Activated B cell treated with CpG ODN at 0.5 μM for 24 hours (primary cell): ENCODE measurements around the gene JAZF1. TPM values are rescaled to one million over a fixed set of nuclear protein-coding genes. Genes with fewer than 3 reads are reported as not detected.

Source experiments
- ATAC-seq: fragments of 200-7000 bp; cut with Tn5 transposase; one replicate; pipeline ENCODE4 v1.10.0; 2021; ENCODE audit warnings: low read depth, mild to moderate bottlenecking, moderate library complexity
- CTCF ChIA-PET: fragments of 350-600 bp; sonication (Branson Sonifier 250); formaldehyde crosslinking; loops from one replicate; lab custom pipeline; 2021; ENCODE audit warnings: antibody characterized with exemption; lab: Charles Lee
- POLR2A ChIA-PET: fragments of 350-600 bp; sonication (Branson Sonifier 250); formaldehyde crosslinking; loops from one replicate; lab custom pipeline; 2021; ENCODE audit warnings: antibody characterized with exemption; lab: Charles Lee
- DNase-seq: peaks from one replicate; pipeline ENCODE4 v3.0.0; 2022
- H3K27ac Mint-ChIP-seq: one replicate; pipeline ENCODE4 v1.8.0; 2020; ENCODE audit warnings: mixed read lengths
- H3K27me3 Mint-ChIP-seq: one replicate; pipeline ENCODE4 v1.8.0; 2021; ENCODE audit warnings: mixed read lengths
- H3K36me3 Mint-ChIP-seq: one replicate; pipeline ENCODE4 v1.8.0; 2021; ENCODE audit warnings: low read depth, mixed read lengths
- H3K4me1 Mint-ChIP-seq: one replicate; pipeline ENCODE4 v1.8.0; 2021; ENCODE audit warnings: mixed read lengths
- H3K4me3 Mint-ChIP-seq: one replicate; pipeline ENCODE4 v1.8.0; 2020; ENCODE audit warnings: mild to moderate bottlenecking, mixed read lengths
- H3K9me3 Mint-ChIP-seq: one replicate; pipeline ENCODE4 v1.8.0; 2020; ENCODE audit warnings: mixed read lengths
- intact Hi-C: fragments of 100-400 bp; cut with micrococcal nuclease; formaldehyde crosslinking; loops from one replicate; pipeline ENCODE4 v1.15.1; 2024
- total RNA-seq: library from RNA; stranded (reverse); gene quantifications from 2 replicates; pipeline ENCODE4 v1.2.3, GENCODE V29; 2022
- TF ChIP-seq, protein P1 (sequence below): fragments of 200-600 bp; IDR thresholded peaks from one replicate; pipeline ENCODE4 v1.8.0; 2022; ENCODE audit warnings: antibody characterized with exemption, mild to moderate bottlenecking

The JAZF1 gene
- total RNA-seq, 1 donor from 2014 or later = 54.8 TPM

DNA sequence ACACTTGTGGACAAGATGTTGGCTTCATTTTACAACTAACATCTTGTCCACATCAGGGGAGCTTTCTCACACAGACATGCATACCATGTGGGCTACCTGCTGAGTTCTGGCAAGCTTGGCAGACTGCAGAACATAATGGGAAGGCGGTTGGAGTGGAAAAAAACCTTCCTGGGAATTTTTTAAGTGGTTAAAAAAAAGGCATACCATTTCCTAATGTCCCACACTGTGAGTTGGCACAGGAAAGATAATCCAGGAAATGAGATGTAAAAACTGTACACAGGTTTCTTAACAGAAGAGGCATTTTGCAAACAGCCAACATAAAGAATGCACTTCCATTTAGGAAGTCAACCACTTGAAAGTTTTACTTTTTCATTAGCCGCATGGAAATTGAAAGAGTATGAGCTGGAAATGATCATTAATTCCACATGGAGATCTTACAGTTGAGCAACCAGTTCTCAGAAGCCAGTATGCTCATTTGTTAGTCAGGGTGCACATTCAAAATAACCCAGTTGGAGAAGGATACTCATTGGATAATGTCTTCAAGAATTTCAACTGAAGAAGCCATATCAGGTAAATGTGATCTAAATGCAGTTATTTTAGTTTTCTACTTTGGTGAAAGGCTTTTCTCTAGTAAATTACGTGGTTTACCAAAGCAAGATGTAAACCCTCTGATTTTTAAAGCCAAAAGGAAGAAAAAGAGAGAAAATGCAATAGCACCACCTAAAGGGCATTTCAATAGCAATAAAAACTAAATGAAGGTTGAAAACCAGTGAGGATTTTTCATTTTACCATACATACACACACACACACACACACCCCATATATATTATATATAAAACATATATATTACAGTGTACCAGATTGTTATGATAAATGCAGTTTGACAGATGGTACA lies 246.7 kb downstream of the JAZF1 start:
- no peak for DNase-seq
- Mint-ChIP-seq H3K4me3 (no peak overlapping the region), H3K9me3 (no peaks in the 10 kb centered on the region), H3K27me3 (no peaks in the 10 kb centered on the region), H3K27ac (no peak overlapping the region), H3K36me3 (peaks cover 20% of the 10 kb centered on the region), H3K4me1 (no peaks in the 10 kb centered on the region)
- intact Hi-C loops = no loop called here
- ChIA-PET POLR2A (no interaction called here), CTCF (interaction anchor here (1.3 to 2.0 kb wide), 2 partner anchors 14 to 738 kb away, joined by 4 to 6 read pairs; no protein-coding TSS in a partner anchor)
- no peak for ATAC-seq
- TF ChIP-seq, protein P1, sequence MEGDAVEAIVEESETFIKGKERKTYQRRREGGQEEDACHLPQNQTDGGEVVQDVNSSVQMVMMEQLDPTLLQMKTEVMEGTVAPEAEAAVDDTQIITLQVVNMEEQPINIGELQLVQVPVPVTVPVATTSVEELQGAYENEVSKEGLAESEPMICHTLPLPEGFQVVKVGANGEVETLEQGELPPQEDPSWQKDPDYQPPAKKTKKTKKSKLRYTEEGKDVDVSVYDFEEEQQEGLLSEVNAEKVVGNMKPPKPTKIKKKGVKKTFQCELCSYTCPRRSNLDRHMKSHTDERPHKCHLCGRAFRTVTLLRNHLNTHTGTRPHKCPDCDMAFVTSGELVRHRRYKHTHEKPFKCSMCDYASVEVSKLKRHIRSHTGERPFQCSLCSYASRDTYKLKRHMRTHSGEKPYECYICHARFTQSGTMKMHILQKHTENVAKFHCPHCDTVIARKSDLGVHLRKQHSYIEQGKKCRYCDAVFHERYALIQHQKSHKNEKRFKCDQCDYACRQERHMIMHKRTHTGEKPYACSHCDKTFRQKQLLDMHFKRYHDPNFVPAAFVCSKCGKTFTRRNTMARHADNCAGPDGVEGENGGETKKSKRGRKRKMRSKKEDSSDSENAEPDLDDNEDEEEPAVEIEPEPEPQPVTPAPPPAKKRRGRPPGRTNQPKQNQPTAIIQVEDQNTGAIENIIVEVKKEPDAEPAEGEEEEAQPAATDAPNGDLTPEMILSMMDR = no peak

DNA sequence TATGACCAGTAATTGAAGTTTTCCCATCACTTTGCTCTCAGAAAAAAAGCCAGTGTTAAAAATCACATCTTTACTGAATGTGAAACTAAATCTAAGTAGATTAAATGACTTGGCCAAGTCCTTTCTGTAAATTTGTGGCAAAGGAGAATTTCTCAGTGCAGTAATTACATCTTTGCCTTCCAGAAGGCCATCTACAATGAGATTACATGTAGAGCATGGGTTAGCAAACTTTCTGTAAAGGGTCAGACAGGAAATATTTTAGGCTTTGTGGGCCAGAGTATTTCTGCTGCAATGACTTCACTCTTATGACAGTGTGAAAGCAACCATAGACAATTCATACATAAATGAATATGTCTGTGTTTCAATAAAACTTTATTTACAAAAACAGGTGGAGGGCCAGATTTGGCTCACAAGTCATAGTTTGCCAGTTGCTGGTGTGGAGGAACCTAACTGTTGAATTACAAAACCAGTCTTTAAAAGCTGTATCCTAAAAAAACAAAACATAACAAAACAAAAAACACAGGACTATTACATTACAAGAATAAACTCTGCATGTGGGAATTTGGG lies 249.6 kb downstream of the JAZF1 start:
- H3K9me3 Mint-ChIP-seq = no peaks in the 10 kb centered on the region

DNA sequence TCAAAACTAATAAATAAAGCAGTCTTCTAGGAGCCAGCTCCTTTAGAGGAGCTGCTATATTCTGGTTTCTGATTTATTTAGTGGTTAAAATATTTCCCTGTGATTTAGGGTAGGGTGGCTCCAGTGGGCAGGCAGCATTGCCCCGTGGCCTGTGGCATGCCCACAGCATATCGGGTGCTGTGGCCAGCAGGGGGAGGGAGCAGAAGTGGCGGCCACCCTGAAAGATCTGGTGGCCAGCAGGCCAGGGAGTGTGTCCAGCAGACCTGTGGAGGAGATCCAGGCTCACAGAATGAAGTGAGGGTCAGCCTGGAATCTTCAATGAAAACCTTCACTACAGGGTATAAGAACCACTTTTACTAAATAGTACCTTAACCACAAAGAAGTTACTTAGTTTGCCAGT lies 251.5 kb downstream of the JAZF1 start:
- Mint-ChIP-seq H3K9me3 (no peaks in the 10 kb centered on the region), H3K27me3 (no peaks in the 10 kb centered on the region), H3K4me3 (no peak overlapping the region), H3K4me1 (peaks cover 29% of the 10 kb centered on the region), H3K27ac (no peak overlapping the region), H3K36me3 (peaks cover 17% of the 10 kb centered on the region)
- DNase-seq (no peak), ATAC-seq (no peak)
- POLR2A ChIA-PET = no interaction called here
- intact Hi-C loops = no loop called here
- CTCF ChIA-PET = no interaction called here
- TF ChIP-seq, protein P1 = no peak

More for the DNA sequence above, 249.6 kb downstream of the JAZF1 start:
- POLR2A ChIA-PET = no interaction called here
- CTCF ChIA-PET = no interaction called here
- ATAC-seq = no peak
- intact Hi-C loops = no loop called here
- Mint-ChIP-seq H3K4me3 (no peak overlapping the region), H3K4me1 (peaks cover 10% of the 10 kb centered on the region), H3K36me3 (peaks cover 21% of the 10 kb centered on the region), H3K27me3 (no peaks in the 10 kb centered on the region), H3K27ac (no peak overlapping the region)
- DNase-seq = no peak
- TF ChIP-seq, protein P1 = no peak

DNA sequence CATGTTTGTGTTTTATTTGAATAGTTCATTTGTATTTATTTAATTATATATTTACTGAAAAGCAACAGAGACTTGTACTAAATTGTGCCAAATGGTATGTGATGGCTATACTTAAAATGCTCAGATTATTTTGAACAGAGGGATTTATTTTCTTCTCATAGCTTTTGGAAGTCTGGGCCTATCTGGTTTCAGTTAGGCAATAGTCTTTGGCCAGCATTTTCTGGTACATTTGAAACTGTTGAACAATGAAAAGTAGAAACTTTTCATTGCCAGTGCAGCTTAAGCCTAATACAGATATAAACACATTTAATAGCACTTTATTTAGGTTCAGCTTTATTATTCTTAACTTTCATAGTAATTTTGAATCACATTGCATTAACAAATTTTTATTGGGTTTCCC lies 252.6 kb downstream of the JAZF1 start:
- H3K9me3 Mint-ChIP-seq = no peaks in the 10 kb centered on the region
- no peaks in the 10 kb centered on the region for H3K27me3 Mint-ChIP-seq
- TF ChIP-seq, protein P1 = no peak
- ATAC-seq (no peak), DNase-seq (no peak)
- H3K36me3 Mint-ChIP-seq = peaks cover 16% of the 10 kb centered on the region
- intact Hi-C loops = no loop called here
- ChIA-PET CTCF (no interaction called here), POLR2A (no interaction called here)
- H3K4me3 Mint-ChIP-seq = no peak overlapping the region
- peaks cover 40% of the 10 kb centered on the region for H3K4me1 Mint-ChIP-seq
- no peak overlapping the region for H3K27ac Mint-ChIP-seq

DNA sequence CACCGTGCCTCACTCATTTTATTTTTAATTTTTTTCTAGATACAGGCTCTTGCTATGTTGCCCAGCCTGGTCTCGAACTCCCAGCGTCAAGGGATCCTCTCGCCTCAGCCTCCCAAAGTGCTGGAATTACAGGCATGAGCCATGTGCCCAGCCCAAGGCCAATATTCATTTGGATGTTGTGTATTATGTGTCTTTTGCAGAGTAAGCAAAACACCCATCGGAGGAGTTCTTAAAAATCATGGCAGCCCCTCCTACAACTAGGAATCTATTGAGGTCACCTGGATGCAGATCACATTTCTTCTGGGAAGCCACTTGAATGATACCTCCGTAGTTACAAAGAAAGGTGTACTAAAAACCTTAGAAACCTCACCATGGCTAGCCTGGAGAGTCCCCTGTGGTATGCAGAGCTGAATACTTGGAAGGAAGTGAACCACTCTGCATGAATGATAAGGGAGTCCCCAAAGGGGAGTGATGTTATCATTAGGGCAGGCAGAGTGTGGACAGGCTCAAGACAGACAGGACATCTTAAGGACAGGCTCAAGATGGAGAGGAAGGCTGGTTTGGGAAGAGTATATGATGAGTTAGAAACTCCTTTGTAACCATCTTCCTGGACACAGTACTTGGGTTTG lies 254.9 kb downstream of the JAZF1 start:
- DNase-seq (no peak), ATAC-seq (peak; percentile 71)
- no peaks in the 10 kb centered on the region for H3K27me3 Mint-ChIP-seq
- TF ChIP-seq, protein P1 = no peak
- POLR2A ChIA-PET = interaction anchor here (0.5 kb wide), 1 partner anchor 160 kb away, joined by 3 read pairs; no protein-coding TSS in a partner anchor
- H3K36me3 Mint-ChIP-seq = peaks cover 5% of the 10 kb centered on the region
- CTCF ChIA-PET = interaction anchor here (0.5 to 0.9 kb wide), 2 partner anchors 11 to 141 kb away, joined by 3 to 4 read pairs; no protein-coding TSS in a partner anchor
- peak overlapping the region; percentile 15 for H3K27ac Mint-ChIP-seq
- H3K4me1 Mint-ChIP-seq = peaks cover 55% of the 10 kb centered on the region
- intact Hi-C loops = no loop called here
- peak overlapping the region; percentile 13 for H3K4me3 Mint-ChIP-seq
- H3K9me3 Mint-ChIP-seq = no peaks in the 10 kb centered on the region
